Vagina (tissue), 2 donors: ENCODE measurements around the gene STOML1.

Experiments used
- CTCF ChIP-seq, 3 experiments: fragments of 450-650 bp in 2 of 3; fragments of 200-600 bp in 1 of 3; sonication (generic) in 1 of 3; IDR thresholded peaks; one replicate each; pipeline ENCODE4 v1.5.1; 2017 to 2019; ENCODE audit warnings: antibody characterized with exemption in 3 of 3, mild to moderate bottlenecking in 2 of 3, moderate library complexity in 2 of 3
- POLR2A ChIP-seq, 2 donors: fragments of 450-650 bp; IDR thresholded peaks; one replicate each; pipeline ENCODE4 v1.6.1; 2017; ENCODE audit warnings: antibody characterized with exemption in 2 of 2, mild to moderate bottlenecking in 2 of 2, moderate library complexity in 2 of 2
- POLR2AphosphoS5 ChIP-seq, 2 donors: sonication (generic); formaldehyde crosslinking; IDR thresholded peaks; one replicate each; pipeline ENCODE4 v1.9.0; 2017; ENCODE audit warnings: antibody characterized with exemption in 2 of 2, mild to moderate bottlenecking in 2 of 2, low read depth in 1 of 2; ENCODE audit not compliant: insufficient read depth in 1 of 2

DNA sequence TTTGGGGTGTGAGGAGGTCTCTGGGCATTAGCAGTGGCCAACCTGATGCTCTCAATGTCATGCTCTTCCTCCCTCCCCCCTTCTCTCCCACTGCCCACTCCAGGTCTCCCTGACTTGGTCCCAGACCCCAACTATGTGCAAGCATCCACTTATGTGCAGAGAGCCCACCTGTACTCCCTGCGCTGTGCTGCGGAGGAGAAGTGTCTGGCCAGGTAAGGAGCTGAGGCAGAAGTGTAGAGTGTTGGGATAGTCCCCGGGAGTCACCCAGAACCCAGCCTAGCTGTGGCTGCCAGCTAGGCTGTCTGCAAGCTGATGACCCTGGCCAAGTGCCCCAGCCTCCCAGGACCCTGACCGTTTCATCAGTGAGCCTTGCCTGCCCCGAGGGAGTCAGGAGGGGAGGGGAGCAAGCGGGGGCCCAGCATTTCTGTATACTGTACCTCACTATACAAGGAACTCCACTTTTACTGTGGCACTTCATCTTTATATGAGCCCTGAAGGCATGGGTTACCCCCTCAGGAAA lies 49.3 kb downstream of the STOML1 start:
- no peak for TF ChIP-seq CTCF (IDR thresholded peaks at IDR 0.05)
- no peak for TF ChIP-seq POLR2AphosphoS5 (IDR thresholded peaks at IDR 0.05; ENCODE audit: insufficient read depth in 1 of 2, low read depth in 1 of 2)
- no peak for TF ChIP-seq POLR2A (IDR thresholded peaks at IDR 0.05)
